ENCODE measurements around the gene DEFB124.
A peak's percentile ranks its signal among the peaks of the same experiment; 100 is the strongest.

The DEFB124 gene

GRCh38 chr20:31515072-31515774 lies 40.3 kb upstream of the DEFB124 start:
- TF ChIP-seq RAD21 (IDR thresholded peaks at IDR 0.05; ENCODE audit: low read depth) (no peak), NFIC (IDR thresholded peaks at IDR 0.05) (no peak), EP300 (IDR thresholded peaks at IDR 0.05; ENCODE audit: borderline replicate concordance) (no peak), TEAD4 (IDR thresholded peaks at IDR 0.05) (no peak), YY1 (IDR thresholded peaks at IDR 0.05; ENCODE audit: low read depth) (no peak), CREB1 (IDR thresholded peaks at IDR 0.05; ENCODE audit: low read depth) (no peak), MAX (IDR thresholded peaks at IDR 0.05) (no peak), CEBPB (IDR thresholded peaks at IDR 0.05) (no peak), EGR1 (IDR thresholded peaks at IDR 0.05) (no peak), FOXM1 (IDR thresholded peaks at IDR 0.05; ENCODE audit: borderline replicate concordance, low read depth) (no peak)
- TF ChIP-seq, protein P1, sequence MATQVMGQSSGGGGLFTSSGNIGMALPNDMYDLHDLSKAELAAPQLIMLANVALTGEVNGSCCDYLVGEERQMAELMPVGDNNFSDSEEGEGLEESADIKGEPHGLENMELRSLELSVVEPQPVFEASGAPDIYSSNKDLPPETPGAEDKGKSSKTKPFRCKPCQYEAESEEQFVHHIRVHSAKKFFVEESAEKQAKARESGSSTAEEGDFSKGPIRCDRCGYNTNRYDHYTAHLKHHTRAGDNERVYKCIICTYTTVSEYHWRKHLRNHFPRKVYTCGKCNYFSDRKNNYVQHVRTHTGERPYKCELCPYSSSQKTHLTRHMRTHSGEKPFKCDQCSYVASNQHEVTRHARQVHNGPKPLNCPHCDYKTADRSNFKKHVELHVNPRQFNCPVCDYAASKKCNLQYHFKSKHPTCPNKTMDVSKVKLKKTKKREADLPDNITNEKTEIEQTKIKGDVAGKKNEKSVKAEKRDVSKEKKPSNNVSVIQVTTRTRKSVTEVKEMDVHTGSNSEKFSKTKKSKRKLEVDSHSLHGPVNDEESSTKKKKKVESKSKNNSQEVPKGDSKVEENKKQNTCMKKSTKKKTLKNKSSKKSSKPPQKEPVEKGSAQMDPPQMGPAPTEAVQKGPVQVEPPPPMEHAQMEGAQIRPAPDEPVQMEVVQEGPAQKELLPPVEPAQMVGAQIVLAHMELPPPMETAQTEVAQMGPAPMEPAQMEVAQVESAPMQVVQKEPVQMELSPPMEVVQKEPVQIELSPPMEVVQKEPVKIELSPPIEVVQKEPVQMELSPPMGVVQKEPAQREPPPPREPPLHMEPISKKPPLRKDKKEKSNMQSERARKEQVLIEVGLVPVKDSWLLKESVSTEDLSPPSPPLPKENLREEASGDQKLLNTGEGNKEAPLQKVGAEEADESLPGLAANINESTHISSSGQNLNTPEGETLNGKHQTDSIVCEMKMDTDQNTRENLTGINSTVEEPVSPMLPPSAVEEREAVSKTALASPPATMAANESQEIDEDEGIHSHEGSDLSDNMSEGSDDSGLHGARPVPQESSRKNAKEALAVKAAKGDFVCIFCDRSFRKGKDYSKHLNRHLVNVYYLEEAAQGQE (IDR thresholded peaks at IDR 0.05; ENCODE audit: low read depth), result no peak

GRCh38 chr20:31514154-31515071 lies 39.5 kb upstream of the DEFB124 start, which contains the start of gene HM13:
HM13 (plus strand) TSS chr20:31514442; CDS start chr20:31514552, 110 bp downstream.
- TF ChIP-seq TEAD4 (IDR thresholded peaks at IDR 0.05) (no peak), TCF12 (IDR thresholded peaks at IDR 0.05; ENCODE audit: low read depth) (no peak; the same call in 1 of the 2 replicates), ZBTB7A (IDR thresholded peaks at IDR 0.05; ENCODE audit: low read depth) (peak; percentile 91), TAF1 (IDR thresholded peaks at IDR 0.05; ENCODE audit: low read depth) (peak; percentile 81; the same call in 1 of the 2 replicates), CREB1 (IDR thresholded peaks at IDR 0.05; ENCODE audit: low read depth) (peak; percentile 29; the same call in 1 of the 2 replicates), CEBPB (IDR thresholded peaks at IDR 0.05) (no peak), EGR1 (IDR thresholded peaks at IDR 0.05) (no peak), YY1 (IDR thresholded peaks at IDR 0.05; ENCODE audit: low read depth) (peak; percentile 74), USF1 (IDR thresholded peaks at IDR 0.05) (no peak), EP300 (IDR thresholded peaks at IDR 0.05; ENCODE audit: borderline replicate concordance) (no peak), RAD21 (IDR thresholded peaks at IDR 0.05; ENCODE audit: low read depth) (peak; percentile 13; the same call in 1 of the 2 replicates), MAX (IDR thresholded peaks at IDR 0.05) (peak; percentile 92), NFIC (IDR thresholded peaks at IDR 0.05) (no peak)

DNA sequence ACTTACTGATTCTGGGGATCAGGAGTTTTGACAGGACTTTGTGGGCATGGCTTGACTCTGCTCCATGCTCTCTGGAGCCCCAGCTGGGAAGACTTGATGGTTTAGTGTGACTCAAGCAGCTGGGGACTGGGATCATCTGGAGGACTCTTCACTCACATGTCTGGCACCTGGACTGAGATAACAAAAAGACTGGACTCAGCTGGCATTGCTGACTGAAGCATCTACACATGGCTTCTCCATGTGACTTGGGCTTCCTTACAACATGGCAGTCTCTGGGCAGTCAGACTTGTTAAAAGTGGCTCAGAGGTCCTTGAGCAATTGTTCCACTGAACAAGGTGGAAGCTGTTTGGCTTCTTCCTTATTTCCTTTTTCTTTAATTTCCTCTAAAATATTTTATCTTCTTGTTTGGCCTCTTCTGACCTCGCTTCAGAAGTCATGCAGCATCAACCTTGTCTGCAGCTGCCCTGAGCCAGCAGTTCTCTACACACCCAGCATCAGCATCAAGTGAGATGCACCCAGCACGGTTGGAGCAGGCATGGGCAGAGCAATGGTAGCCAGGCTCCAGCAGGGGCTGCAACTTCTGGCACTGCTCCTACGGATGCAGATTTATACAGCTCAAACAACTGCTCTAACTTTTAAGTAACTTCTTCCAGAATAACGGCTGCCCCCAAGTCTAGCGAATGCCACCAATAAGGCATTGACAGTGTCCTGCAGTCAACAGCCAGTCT lies 33.8 kb upstream of the DEFB124 start:
- TF ChIP-seq FOXM1 (IDR thresholded peaks at IDR 0.05; ENCODE audit: borderline replicate concordance, low read depth) (no peak), RAD21 (IDR thresholded peaks at IDR 0.05; ENCODE audit: low read depth) (no peak), MAX (IDR thresholded peaks at IDR 0.05) (no peak), TEAD4 (IDR thresholded peaks at IDR 0.05) (no peak), YY1 (IDR thresholded peaks at IDR 0.05; ENCODE audit: low read depth) (no peak), ZBTB7A (IDR thresholded peaks at IDR 0.05; ENCODE audit: low read depth) (no peak), EGR1 (IDR thresholded peaks at IDR 0.05) (no peak), CEBPB (IDR thresholded peaks at IDR 0.05) (no peak), NFIC (IDR thresholded peaks at IDR 0.05) (no peak), EP300 (IDR thresholded peaks at IDR 0.05; ENCODE audit: borderline replicate concordance) (no peak), CREB1 (IDR thresholded peaks at IDR 0.05; ENCODE audit: low read depth) (no peak), USF1 (IDR thresholded peaks at IDR 0.05) (no peak), TCF12 (IDR thresholded peaks at IDR 0.05; ENCODE audit: low read depth) (no peak), TAF1 (IDR thresholded peaks at IDR 0.05; ENCODE audit: low read depth) (no peak)
- TF ChIP-seq, protein P1 (IDR thresholded peaks at IDR 0.05; ENCODE audit: low read depth), result no peak

- no peak for TF ChIP-seq MAX (IDR thresholded peaks at IDR 0.05)
- TF ChIP-seq CEBPB (IDR thresholded peaks at IDR 0.05), result no peak
- TF ChIP-seq TAF1 (IDR thresholded peaks at IDR 0.05; ENCODE audit: low read depth), result no peak
- TF ChIP-seq YY1 (IDR thresholded peaks at IDR 0.05; ENCODE audit: low read depth), result no peak
- no peak for TF ChIP-seq USF1 (IDR thresholded peaks at IDR 0.05)
- no peak for TF ChIP-seq RAD21 (IDR thresholded peaks at IDR 0.05; ENCODE audit: low read depth)
- TF ChIP-seq TEAD4 (IDR thresholded peaks at IDR 0.05), result no peak
- TF ChIP-seq TCF12 (IDR thresholded peaks at IDR 0.05; ENCODE audit: low read depth), result no peak
- TF ChIP-seq, protein P1 (IDR thresholded peaks at IDR 0.05; ENCODE audit: low read depth), result no peak
These were observed 31.0 kb upstream of the DEFB124 start for GRCh38 chr20:31505903-31506302.

All from Ishikawa (cell line).